CD4-positive, alpha-beta T cell treated with Interleukin-6 for 4 hours (primary cell): Measurements from ENCODE around the gene BIRC7.
"Not testable (repeated sequence)": the region's sequence is repeated elsewhere in the genome, so short reads cannot be mapped to it uniquely, and the experiment has no call there.

Experiments
- DNase-seq: peaks from one replicate; pipeline ENCODE4 v3.0.0-alpha.2; 2020; ENCODE audit warnings: mixed read lengths

The BIRC7 gene

GRCh38 chr20:63249891-63250290, 14.2 kb downstream of the BIRC7 start:
- DNase-seq, result no peak

- DNase-seq, result not testable (repeated sequence)
These were observed 15.6 kb downstream of the BIRC7 start for GRCh38 chr20:63251350-63251749.

- DNase-seq, result no peak
These were observed 16.6 kb downstream of the BIRC7 start for GRCh38 chr20:63252284-63252711.

- no peak for DNase-seq
These were observed 17.3 kb downstream of the BIRC7 start for GRCh38 chr20:63253065-63253437.

GRCh38 chr20:63253438-63254231, 17.9 kb downstream of the BIRC7 start:
- DNase-seq, result no peak

- DNase-seq, result no peak
These were observed 18.5 kb downstream of the BIRC7 start, which contains the start of gene NKAIN4 for GRCh38 chr20:63254232-63254605. NKAIN4 (minus strand) TSS chr20:63254463; CDS start chr20:63254450, 13 bp downstream.

GRCh38 chr20:63254606-63255384, 19.1 kb downstream of the BIRC7 start:
- DNase-seq, result no peak

- DNase-seq, result no peak
These were observed 20.4 kb downstream of the BIRC7 start for GRCh38 chr20:63255931-63256704.

GRCh38 chr20:63256954-63257353, 21.2 kb downstream of the BIRC7 start:
- no peak for DNase-seq

GRCh38 chr20:63257629-63258028, 21.9 kb downstream of the BIRC7 start:
- DNase-seq, result no peak

- no peak for DNase-seq
These were observed 23.1 kb downstream of the BIRC7 start for GRCh38 chr20:63258781-63259180.

- DNase-seq, result no peak
These were observed 24.2 kb downstream of the BIRC7 start for GRCh38 chr20:63259734-63260460.

GRCh38 chr20:63260521-63260920, 24.8 kb downstream of the BIRC7 start:
- DNase-seq, result no peak

- DNase-seq, result no peak
These were observed 25.5 kb downstream of the BIRC7 start for GRCh38 chr20:63261060-63261794.

- no peak for DNase-seq
These were observed 26.3 kb downstream of the BIRC7 start for GRCh38 chr20:63261795-63262528.

- DNase-seq, result no peak
These were observed 27.1 kb downstream of the BIRC7 start for GRCh38 chr20:63262836-63263235.

- DNase-seq, result no peak
These were observed 28.3 kb downstream of the BIRC7 start for GRCh38 chr20:63264000-63264399.

GRCh38 chr20:63264519-63264918, 28.8 kb downstream of the BIRC7 start:
- DNase-seq, result no peak

GRCh38 chr20:63265891-63266515, 30.3 kb downstream of the BIRC7 start:
- no peak for DNase-seq

- no peak for DNase-seq
These were observed 32.0 kb downstream of the BIRC7 start for GRCh38 chr20:63267691-63268090.

- no peak for DNase-seq
These were observed 32.6 kb downstream of the BIRC7 start for GRCh38 chr20:63268256-63268655.
